OCI-M2 (cell line): ENCODE measurements around the gene FBXL13.
"Not testable (repeated sequence)": the region's sequence is repeated elsewhere in the genome, so short reads cannot be mapped to it uniquely, and the experiment has no call there.

Source experiments
- DNase-seq: peaks from one replicate; lab custom pipeline; 2025; ENCODE audit not compliant: unreplicated experiment; lab: John Stamatoyannopoulos, UW

Gene FBXL13

DNA sequence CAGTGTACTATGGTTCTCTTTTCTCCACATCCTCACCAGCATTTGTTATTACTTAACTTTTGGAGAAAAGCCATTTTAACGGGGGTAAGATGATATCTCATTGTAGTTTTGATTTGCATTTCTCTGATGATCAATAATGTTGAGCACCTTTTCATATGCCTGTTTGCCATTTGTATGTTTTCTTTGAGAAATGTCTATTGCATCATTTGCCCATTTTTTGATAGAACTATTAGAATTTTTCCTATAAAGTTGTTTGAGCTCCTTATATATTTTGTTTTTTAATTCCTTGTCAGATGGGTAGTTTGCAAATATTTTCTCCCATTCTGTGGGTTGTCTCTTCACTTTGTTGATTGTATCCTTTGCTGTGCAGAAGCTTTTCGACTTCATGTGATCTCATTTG is 172.5 kb downstream of the FBXL13 start:
- DNase-seq = not testable (repeated sequence)

- no peak for DNase-seq
These were observed 176.1 kb downstream of the FBXL13 start for GRCh38 chr7:102898532-102898859.

DNA sequence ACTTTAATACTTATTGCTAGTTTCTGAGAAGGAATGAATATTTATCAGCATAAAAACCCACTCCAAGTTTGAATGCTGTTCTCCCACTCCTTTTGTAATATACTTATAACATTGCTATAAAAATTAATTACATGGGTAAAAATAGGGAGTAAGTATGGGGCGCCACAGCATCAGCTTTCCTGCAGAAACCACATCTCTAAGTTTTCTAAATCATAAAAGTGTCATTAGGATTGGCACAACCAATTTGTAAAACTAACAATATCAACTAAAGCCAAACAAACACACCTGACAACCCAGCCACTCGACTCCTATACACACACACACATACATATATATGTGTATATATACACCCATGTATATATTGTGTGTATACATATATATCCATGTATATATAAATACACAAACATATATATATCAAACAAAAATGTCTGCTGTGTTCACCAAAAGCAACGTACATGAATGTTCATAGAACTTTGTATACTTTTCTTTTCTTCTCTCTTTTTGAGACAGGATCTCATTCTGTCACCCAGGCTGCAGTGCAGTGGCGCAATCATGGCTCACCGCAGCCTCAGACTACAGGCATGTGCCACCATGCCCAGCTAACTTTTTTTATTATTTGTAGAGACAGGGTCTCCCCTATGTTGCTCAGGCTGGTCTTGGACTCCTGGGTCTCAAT is 176.6 kb downstream of the FBXL13 start:
- DNase-seq = no peak

- DNase-seq = no peak
These were observed 177.4 kb downstream of the FBXL13 start for GRCh38 chr7:102897211-102897631.

DNA sequence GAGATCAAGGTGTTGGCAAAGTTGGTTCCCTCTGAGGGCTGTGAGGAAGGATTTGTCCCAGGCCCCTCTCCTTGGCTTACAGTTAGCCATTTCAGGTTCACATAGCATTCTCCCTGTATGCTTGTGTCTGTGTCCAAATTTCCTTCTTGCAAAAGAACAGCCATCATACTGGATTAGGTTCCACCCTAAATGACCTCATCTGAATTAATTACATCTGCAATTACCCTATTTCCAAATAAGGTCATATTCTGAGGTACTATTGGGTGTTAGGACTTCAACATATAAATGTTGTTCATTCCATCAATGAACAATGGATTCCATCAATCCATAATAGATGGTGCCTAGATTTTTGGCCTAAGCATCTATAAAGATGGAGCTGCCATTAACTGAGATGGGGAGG is 178.0 kb downstream of the FBXL13 start:
- DNase-seq = no peak

DNA sequence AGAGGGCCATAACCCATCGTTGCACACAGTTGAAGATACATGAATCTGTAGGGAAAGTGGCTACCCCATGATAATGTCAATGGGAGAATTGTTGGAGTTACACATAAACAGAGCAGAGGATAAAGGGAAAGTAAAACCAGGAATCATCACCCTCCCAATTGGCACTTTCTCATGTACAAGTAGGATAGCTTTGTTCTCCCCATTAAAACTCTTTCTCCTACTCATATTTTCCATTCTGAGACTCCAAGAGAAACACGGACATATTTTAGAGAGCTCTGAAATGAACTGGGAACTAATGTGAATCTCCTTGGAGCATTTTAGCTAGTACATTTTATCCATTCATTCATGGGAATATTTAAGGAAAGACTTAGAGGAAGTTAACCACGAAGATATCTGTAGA is 179.0 kb downstream of the FBXL13 start:
- no peak for DNase-seq

DNA sequence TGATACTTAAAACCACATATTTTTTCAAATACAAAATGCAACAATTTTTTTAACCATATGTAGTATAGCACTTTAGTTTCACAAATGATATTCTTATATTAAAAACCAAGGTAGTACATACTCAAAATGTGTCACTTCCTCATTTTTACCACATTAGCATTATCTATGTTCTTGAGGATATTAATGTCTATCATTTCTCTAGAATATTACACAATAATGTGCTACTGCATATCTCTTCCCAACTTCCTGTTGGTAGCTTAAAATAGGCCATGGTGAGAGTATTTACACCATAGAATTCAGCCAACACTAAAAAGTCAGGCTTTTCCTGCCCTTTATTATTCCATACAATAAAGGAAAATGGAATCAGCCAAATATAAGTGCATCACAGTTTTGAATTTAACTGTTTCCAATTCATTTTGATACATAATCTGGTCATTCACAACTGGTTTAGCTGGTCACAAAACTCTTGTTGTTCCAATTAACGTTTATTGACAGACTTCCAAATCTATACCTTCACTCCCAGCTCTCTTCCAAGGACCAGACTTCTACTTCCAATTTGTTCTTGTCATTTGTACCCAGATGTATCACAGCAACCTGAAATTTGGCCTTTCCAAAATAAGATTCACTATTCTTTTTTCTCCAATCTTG is 181.8 kb downstream of the FBXL13 start:
- DNase-seq = no peak

- no peak for DNase-seq
These were observed 182.8 kb downstream of the FBXL13 start for GRCh38 chr7:102891693-102892261.

DNA sequence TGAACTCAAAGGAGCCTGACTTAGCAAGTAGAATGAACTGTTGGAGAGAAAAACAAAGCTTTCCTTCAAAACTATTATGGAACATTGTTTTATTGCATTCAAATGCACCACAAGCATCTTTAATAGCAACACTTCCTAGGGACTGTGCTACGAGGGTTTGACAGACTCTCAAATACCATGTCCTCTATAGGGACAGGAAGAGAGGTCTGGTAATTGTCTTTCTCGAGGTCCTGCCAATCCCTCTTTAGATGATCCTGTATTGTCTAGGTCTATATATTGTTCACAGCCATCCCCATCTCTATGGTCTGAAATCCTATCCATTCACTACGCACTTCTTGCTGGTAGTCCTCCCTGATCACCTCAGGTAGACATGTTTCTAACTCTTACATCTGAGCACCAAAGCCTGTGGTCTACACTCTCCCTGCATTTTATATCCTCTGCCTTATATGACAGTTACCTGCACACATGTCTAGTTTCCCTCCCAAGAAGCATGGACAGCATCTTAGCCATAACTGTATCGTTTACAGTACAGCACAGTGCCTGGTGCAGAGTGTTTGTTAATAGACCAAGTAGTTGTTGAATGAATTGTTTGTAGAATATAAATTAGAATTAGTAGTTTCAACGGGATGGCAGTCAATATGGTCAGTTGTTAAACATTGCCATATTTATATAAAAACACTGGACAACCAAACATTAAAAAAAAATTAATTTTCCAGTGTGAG is 183.5 kb downstream of the FBXL13 start:
- no peak for DNase-seq

- DNase-seq = no peak
These were observed 184.2 kb downstream of the FBXL13 start for GRCh38 chr7:102890292-102890970.

GRCh38 chr7:102889851-102890250 is 184.7 kb downstream of the FBXL13 start:
- DNase-seq = no peak

- no peak for DNase-seq
These were observed 185.9 kb downstream of the FBXL13 start for GRCh38 chr7:102888561-102889233.

DNA sequence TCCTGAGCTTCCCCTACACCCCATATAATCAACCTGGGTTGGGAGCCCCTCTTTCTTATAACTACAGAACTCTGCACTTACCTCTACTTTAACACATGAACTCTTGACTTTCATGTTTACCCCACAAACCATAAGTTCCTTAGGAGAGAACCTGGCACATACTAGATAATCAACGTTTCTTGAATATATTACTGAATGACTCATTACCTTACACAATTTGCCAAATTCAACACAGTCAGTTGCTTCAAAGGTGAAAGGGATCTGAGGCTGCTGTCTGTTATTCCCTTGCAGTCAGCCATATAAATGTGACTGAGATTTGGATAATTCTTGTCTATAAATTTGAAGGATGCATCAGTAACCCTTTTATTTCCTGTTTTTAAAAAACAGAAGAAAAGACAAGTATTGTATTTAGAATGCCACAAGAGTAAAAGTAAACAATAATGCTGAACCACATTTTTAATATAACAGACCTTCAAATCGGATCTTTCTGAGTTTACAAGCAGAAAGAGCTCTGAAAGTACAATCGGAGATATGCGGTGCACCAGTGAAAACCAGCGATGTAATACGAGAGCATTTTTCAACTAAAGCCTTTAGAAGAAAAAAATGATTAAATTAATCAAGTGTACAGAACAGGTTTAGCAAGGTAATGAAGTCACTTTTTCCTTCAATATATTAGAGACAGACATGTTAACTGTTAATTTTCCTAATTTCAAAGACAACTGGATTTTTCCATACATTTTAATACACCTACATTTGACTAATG is 191.3 kb downstream of the FBXL13 start:
- DNase-seq = no peak

- DNase-seq = no peak
These were observed 198.8 kb downstream of the FBXL13 start for GRCh38 chr7:102875700-102876295.

DNA sequence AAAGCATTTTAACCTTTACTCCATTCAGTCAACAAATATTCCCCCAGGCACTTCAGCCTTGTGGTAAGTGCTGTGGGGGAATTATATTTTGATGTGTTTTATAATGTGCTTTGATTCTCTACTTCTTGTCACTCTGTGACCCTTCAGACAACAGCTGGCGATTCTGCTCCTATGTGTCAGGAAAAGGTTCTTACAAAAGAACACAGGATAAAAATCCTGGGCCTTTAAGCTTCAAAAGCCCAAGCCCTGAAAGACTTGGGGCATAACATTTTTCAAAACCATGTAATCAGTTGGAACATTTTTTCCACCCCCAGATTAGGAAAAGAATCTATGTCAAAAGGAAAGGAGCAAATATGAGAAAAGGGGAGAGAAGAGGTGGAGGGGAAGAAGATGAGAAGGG is 199.6 kb downstream of the FBXL13 start:
- no peak for DNase-seq

GRCh38 chr7:102874166-102874829 is 200.3 kb downstream of the FBXL13 start:
- DNase-seq = no peak

DNA sequence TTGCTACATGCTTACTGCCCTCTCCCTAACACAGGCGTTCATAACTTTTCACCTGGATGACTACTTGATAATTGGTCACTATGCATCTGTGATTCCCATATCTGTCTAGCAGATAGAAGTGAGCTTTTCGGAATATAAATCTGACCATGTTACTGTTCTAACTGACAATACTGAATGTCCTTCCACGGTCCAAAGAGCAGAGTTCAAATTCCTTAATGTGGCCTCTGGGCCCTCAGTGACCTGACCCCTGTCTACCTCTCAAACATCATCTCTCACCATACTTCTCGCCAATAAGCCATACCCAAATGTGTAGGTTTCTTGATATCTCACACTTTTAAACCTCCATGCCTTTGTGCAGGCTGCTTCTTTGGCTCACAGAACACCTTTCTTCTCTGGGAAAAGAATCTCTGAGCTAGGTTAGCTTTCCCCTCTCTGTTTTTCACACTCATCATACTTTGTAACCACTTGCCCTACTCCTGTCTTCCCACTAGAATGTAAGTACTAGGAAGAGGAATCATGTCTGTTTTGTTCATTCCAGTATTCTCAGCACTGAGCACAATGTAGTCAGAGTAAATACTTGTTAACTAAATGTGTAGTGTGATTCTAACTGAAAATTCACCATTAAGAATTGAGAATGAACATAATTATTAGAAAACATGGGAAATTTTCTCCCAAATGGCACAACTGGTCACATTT is 201.0 kb downstream of the FBXL13 start:
- no peak for DNase-seq

- DNase-seq = no peak
These were observed 202.1 kb downstream of the FBXL13 start for GRCh38 chr7:102872460-102872859.

- no peak for DNase-seq
These were observed 205.4 kb downstream of the FBXL13 start for GRCh38 chr7:102869195-102869594.
